ENCODE results near the gene XRCC1.

GRCh38 chr19:43510713-43511112 lies 64.6 kb downstream of the XRCC1 start:
- TF ChIP-seq, protein P1, sequence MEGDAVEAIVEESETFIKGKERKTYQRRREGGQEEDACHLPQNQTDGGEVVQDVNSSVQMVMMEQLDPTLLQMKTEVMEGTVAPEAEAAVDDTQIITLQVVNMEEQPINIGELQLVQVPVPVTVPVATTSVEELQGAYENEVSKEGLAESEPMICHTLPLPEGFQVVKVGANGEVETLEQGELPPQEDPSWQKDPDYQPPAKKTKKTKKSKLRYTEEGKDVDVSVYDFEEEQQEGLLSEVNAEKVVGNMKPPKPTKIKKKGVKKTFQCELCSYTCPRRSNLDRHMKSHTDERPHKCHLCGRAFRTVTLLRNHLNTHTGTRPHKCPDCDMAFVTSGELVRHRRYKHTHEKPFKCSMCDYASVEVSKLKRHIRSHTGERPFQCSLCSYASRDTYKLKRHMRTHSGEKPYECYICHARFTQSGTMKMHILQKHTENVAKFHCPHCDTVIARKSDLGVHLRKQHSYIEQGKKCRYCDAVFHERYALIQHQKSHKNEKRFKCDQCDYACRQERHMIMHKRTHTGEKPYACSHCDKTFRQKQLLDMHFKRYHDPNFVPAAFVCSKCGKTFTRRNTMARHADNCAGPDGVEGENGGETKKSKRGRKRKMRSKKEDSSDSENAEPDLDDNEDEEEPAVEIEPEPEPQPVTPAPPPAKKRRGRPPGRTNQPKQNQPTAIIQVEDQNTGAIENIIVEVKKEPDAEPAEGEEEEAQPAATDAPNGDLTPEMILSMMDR (IDR thresholded peaks at IDR 0.05): no peak
- TF ChIP-seq POLR2AphosphoS5 (IDR thresholded peaks at IDR 0.05) (no peak), EP300 (IDR thresholded peaks at IDR 0.05) (no peak), POLR2A (IDR thresholded peaks at IDR 0.05) (no peak)
